K562 (cell line): ENCODE results near the gene CNTF. TPM values are rescaled to one million over a fixed set of nuclear protein-coding genes. Genes with fewer than 3 reads are reported as not detected.

ENCODE experiments used
- HDAC8 ChIP-seq: fragments of 450-650 bp; IDR thresholded peaks from 2 replicates; pipeline ENCODE4 v1.6.1; 2016; ENCODE audit warnings: mild to moderate bottlenecking, missing genetic modification characterization, moderate library complexity, missing compliant biosample characterization
- POLR2AphosphoS2 ChIP-seq: IDR thresholded peaks from 2 replicates; pipeline ENCODE4 v1.6.1; 2012; ENCODE audit warnings: low read length, improper control_type of control experiment
- POU5F1 ChIP-seq: fragments of 150-350 bp; IDR thresholded peaks from 2 replicates; pipeline ENCODE4 v1.6.1; 2014; ENCODE audit warnings: borderline replicate concordance, low read length, low read depth, mild to moderate bottlenecking; ENCODE audit not compliant: partially characterized antibody
- TAF1 ChIP-seq: IDR thresholded peaks from 2 replicates; pipeline ENCODE4 v1.6.1; 2011; ENCODE audit warnings: mild to moderate bottlenecking, low read length, moderate library complexity; ENCODE audit not compliant: insufficient read depth, control insufficient read depth, severe bottlenecking; ENCODE audit errors: extremely low read depth
- ZFP36 ChIP-seq: fragments of 150-350 bp; IDR thresholded peaks from 2 replicates; pipeline ENCODE4 v1.6.1; 2018; ENCODE audit warnings: low read length, low read depth; ENCODE audit not compliant: partially characterized antibody
- ZNF444 ChIP-seq: fragments of 250-450 bp; sonication (Bioruptor Pico); IDR thresholded peaks from 2 replicates; pipeline ENCODE4 v1.4.0; 2020; ENCODE audit warnings: mild to moderate bottlenecking, moderate library complexity
- polyA plus RNA-seq, 8 experiments: library from polyadenylated mRNA; depleted of rRNA in 4 of 8; stranded (reverse) in 5 of 8; unstranded in 3 of 8; fragments of >200 nt; fragmentation: Nextera tagmentation in 2 of 8; fragmentation: Illumina TruSeq in 1 of 8; extraction: Ambion mirVana in 2 of 8; extraction: Trizol in 1 of 8; gene quantifications; 2 replicates each; pipeline versions ENCODE4 v1.2.1 to v1.2.3, GENCODE V29; 2011 to 2014; ENCODE audit warnings: inconsistent platforms in 1 of 8, missing spikeins in 1 of 8
- total RNA-seq, 7 experiments: library from RNA; depleted of rRNA in 6 of 7; stranded (reverse); fragments of >200 nt in 6 of 7; fragmentation: Illumina TruSeq in 2 of 7; extraction: Trizol in 2 of 7; gene quantifications; 2 replicates each; pipeline versions ENCODE4 v1.2.1 to v1.2.3, GENCODE V29; 2011 to 2021; ENCODE audit warnings: low replicate concordance in 1 of 7
- TF ChIP-seq, protein P1 (sequence below), 2 experiments: fragments of 450-650 bp; formaldehyde crosslinking in 1 of 2; IDR thresholded peaks; 2 replicates each; pipeline versions ENCODE4 v1.4.0 to v1.6.1; 2014 to 2020; ENCODE audit warnings: mild to moderate bottlenecking in 2 of 2, borderline replicate concordance in 1 of 2, low read depth in 1 of 2

The CNTF gene
- total and polyA plus RNA-seq, 9 of the 15 experiments (the other 6 are each of a cell fraction or from before 2014, with no cell fraction given), result 0.17 to 5.0 (median 2.3) TPM

DNA sequence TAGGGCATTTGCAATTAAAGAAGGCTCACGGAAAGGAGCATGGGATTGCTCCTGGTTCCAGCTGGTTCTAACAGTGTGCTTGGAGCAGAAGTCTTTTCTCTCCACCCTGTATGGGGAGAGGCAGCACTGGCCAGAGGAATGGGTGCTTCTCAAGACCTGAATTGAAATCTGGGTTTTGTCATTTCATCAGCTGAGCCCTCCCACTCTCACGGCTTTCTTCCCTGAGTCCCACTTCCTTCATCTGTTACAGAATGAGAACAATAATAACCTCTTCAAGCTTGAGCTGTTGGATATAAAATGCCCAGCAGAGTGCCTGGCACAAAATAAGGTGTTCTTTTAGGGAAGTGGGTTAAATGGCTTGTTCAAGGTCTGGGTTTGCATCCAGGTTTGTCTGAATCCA, 17.2 kb downstream of the CNTF start (continued):
- TF ChIP-seq, protein P1, sequence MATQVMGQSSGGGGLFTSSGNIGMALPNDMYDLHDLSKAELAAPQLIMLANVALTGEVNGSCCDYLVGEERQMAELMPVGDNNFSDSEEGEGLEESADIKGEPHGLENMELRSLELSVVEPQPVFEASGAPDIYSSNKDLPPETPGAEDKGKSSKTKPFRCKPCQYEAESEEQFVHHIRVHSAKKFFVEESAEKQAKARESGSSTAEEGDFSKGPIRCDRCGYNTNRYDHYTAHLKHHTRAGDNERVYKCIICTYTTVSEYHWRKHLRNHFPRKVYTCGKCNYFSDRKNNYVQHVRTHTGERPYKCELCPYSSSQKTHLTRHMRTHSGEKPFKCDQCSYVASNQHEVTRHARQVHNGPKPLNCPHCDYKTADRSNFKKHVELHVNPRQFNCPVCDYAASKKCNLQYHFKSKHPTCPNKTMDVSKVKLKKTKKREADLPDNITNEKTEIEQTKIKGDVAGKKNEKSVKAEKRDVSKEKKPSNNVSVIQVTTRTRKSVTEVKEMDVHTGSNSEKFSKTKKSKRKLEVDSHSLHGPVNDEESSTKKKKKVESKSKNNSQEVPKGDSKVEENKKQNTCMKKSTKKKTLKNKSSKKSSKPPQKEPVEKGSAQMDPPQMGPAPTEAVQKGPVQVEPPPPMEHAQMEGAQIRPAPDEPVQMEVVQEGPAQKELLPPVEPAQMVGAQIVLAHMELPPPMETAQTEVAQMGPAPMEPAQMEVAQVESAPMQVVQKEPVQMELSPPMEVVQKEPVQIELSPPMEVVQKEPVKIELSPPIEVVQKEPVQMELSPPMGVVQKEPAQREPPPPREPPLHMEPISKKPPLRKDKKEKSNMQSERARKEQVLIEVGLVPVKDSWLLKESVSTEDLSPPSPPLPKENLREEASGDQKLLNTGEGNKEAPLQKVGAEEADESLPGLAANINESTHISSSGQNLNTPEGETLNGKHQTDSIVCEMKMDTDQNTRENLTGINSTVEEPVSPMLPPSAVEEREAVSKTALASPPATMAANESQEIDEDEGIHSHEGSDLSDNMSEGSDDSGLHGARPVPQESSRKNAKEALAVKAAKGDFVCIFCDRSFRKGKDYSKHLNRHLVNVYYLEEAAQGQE (IDR thresholded peaks at IDR 0.05; ENCODE audit: borderline replicate concordance), result no peak
- TF ChIP-seq, protein P1 (CRISPR knock-in tag; IDR thresholded peaks at IDR 0.05; ENCODE audit: low read depth), result no peak
- TF ChIP-seq POU5F1 (no peak), HDAC8 (tag) (no peak), TAF1 (no peak), ZFP36 (no peak), POLR2AphosphoS2 (no peak), ZNF444 (CRISPR knock-in tag) (no peak)
